ENCODE results near the gene OR5B21.

DNA sequence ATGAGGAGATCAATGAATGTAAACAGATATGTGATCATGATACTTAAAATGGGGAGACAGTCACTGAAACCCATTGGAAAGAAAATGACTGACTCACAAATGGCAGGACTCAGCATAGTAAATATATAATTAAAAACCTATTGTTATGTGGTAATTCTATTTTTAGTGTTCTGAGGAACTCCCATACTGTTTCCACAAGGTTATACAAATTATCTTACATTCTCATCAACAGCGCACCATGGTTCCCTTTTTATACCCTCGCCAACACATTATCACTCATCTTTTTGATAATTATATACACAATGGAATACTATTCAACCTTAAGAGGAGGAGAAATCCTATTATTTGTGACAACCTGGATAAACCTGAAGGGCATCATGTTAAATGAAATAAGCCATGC is 17.1 kb downstream of the OR5B21 start:
- TF ChIP-seq, protein P1, sequence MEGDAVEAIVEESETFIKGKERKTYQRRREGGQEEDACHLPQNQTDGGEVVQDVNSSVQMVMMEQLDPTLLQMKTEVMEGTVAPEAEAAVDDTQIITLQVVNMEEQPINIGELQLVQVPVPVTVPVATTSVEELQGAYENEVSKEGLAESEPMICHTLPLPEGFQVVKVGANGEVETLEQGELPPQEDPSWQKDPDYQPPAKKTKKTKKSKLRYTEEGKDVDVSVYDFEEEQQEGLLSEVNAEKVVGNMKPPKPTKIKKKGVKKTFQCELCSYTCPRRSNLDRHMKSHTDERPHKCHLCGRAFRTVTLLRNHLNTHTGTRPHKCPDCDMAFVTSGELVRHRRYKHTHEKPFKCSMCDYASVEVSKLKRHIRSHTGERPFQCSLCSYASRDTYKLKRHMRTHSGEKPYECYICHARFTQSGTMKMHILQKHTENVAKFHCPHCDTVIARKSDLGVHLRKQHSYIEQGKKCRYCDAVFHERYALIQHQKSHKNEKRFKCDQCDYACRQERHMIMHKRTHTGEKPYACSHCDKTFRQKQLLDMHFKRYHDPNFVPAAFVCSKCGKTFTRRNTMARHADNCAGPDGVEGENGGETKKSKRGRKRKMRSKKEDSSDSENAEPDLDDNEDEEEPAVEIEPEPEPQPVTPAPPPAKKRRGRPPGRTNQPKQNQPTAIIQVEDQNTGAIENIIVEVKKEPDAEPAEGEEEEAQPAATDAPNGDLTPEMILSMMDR (IDR thresholded peaks at IDR 0.05) = no peak
- no peak for TF ChIP-seq ZFX (IDR thresholded peaks at IDR 0.05; ENCODE audit: borderline replicate concordance)

All from 22Rv1 (cell line).